HG03280 (cell line): Measurements from ENCODE around the gene NPHS1.

Source experiments
- ATAC-seq: cut with Tn5 transposase; IDR thresholded peaks from one replicate; pipeline ENCODE4 v1.9.1; 2021; ENCODE audit warnings: mild to moderate bottlenecking, moderate library complexity; ENCODE audit not compliant: unreplicated experiment

NPHS1 gene

GRCh38 chr19:35789195-35789977 lies 62.9 kb downstream of the NPHS1 start:
- no peak for ATAC-seq

- no peak for ATAC-seq
Measured at GRCh38 chr19:35788205-35788960, 63.9 kb downstream of the NPHS1 start.

GRCh38 chr19:35787227-35787799 lies 65.0 kb downstream of the NPHS1 start:
- ATAC-seq = no peak

- ATAC-seq = no peak
Measured at GRCh38 chr19:35786299-35787160, 65.8 kb downstream of the NPHS1 start.

GRCh38 chr19:35785339-35785627 lies 67.0 kb downstream of the NPHS1 start:
- ATAC-seq = no peak

- no peak for ATAC-seq
Measured at GRCh38 chr19:35784503-35785338, 67.6 kb downstream of the NPHS1 start.

- no peak for ATAC-seq
Measured at GRCh38 chr19:35783469-35784434, 68.6 kb downstream of the NPHS1 start.

GRCh38 chr19:35782589-35782988 lies 69.7 kb downstream of the NPHS1 start:
- no peak for ATAC-seq

GRCh38 chr19:35781650-35782049 lies 70.7 kb downstream of the NPHS1 start:
- ATAC-seq = no peak

GRCh38 chr19:35780717-35781116 lies 71.6 kb downstream of the NPHS1 start:
- no peak for ATAC-seq

- no peak for ATAC-seq
Measured at GRCh38 chr19:35780058-35780457, 72.2 kb downstream of the NPHS1 start.

- ATAC-seq = no peak
Measured at GRCh38 chr19:35779033-35779432, 73.3 kb downstream of the NPHS1 start.

GRCh38 chr19:35777961-35778360 lies 74.3 kb downstream of the NPHS1 start:
- ATAC-seq = no peak

- no peak for ATAC-seq
Measured at GRCh38 chr19:35777086-35777841, 75.0 kb downstream of the NPHS1 start.

- no peak for ATAC-seq
Measured at GRCh38 chr19:35776102-35776788, 76.1 kb downstream of the NPHS1 start.
